ENCODE measurements around the gene TOP2B.

The TOP2B gene

DNA sequence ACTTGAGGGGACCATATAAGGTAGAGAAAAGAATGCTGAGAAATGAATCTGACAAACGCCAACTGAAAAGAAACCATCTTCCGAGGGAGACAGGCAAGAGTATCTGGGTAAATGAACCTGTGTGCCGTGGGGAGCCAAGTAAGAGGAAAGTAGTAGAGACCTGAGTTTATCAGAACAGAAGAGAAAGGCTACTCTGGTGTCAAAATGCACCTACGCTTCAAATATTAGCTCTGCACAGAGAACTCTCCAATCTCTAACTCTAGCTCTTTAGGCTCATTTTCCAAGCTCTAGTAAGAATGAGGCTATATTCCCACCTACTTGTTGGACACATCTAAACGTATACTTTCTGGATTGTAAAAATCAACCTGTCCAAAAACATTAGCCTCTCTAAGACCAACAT lies 53.5 kb downstream of the TOP2B start:
- peaks cover 99% of the 10 kb centered on the region for H3K36me3 ChIP-seq (ENCODE audit: insufficient read depth, low read length)
- H3K9ac ChIP-seq (ENCODE audit: low read depth, low read length), result no peak overlapping the region
- WGBS, result 91% methylated on average over 5 of the region's 5 CpGs
- no peak overlapping the region for H3K27ac ChIP-seq (ENCODE audit: low read depth, low read length)
- H3K4me3 ChIP-seq (ENCODE audit: low read length), result no peak overlapping the region
- H3K4me1 ChIP-seq (ENCODE audit: insufficient read depth, low read length), result no peaks in the 10 kb centered on the region
- H3K27me3 ChIP-seq (ENCODE audit: insufficient read depth, low read length), result no peaks in the 10 kb centered on the region
- no peaks in the 10 kb centered on the region for H3K9me3 ChIP-seq (ENCODE audit: insufficient read depth, low read depth, low read length)

- Histone ChIP-seq H3K27ac (ENCODE audit: low read depth, low read length) (no peak overlapping the region), H3K4me3 (ENCODE audit: low read length) (no peak overlapping the region), H3K27me3 (ENCODE audit: insufficient read depth, low read length) (no peaks in the 10 kb centered on the region), H3K9ac (ENCODE audit: low read depth, low read length) (no peak overlapping the region), H3K36me3 (ENCODE audit: insufficient read depth, low read length) (peaks cover 99% of the 10 kb centered on the region), H3K9me3 (ENCODE audit: insufficient read depth, low read depth, low read length) (no peaks in the 10 kb centered on the region), H3K4me1 (ENCODE audit: insufficient read depth, low read length) (no peaks in the 10 kb centered on the region)
Observed at GRCh38 chr3:25610779-25611178, 53.9 kb downstream of the TOP2B start.

DNA sequence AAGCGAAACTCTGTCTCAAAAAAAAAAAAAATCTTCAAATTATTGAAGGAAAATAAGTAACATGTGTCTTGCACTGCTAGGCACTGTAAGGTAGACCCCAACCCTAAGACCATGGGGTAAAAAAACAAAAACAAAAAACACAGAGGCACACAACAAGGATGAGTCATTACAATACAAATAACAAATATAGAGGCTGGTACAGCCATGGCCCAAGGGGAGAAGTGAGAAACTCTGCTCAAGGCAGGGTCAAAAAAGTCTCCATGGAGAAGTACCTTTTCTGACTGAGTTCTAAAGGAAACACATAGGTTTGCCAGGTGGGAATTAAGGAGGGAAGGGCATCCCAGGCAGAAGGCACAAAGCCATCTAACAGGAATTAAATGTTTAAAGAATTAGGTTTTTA lies 54.5 kb downstream of the TOP2B start:
- WGBS, result no CpG with 5 or more reads among the region's 1 CpG
- Histone ChIP-seq H3K36me3 (ENCODE audit: insufficient read depth, low read length) (peaks cover 99% of the 10 kb centered on the region), H3K9me3 (ENCODE audit: insufficient read depth, low read depth, low read length) (no peaks in the 10 kb centered on the region), H3K27me3 (ENCODE audit: insufficient read depth, low read length) (no peaks in the 10 kb centered on the region), H3K4me1 (ENCODE audit: insufficient read depth, low read length) (no peaks in the 10 kb centered on the region), H3K9ac (ENCODE audit: low read depth, low read length) (no peak overlapping the region), H3K27ac (ENCODE audit: low read depth, low read length) (no peak overlapping the region), H3K4me3 (ENCODE audit: low read length) (no peak overlapping the region)

GRCh38 chr3:25604107-25604805 lies 60.5 kb downstream of the TOP2B start:
- Histone ChIP-seq H3K9me3 (ENCODE audit: insufficient read depth, low read depth, low read length) (no peaks in the 10 kb centered on the region), H3K36me3 (ENCODE audit: insufficient read depth, low read length) (peaks cover 91% of the 10 kb centered on the region), H3K27me3 (ENCODE audit: insufficient read depth, low read length) (no peaks in the 10 kb centered on the region), H3K27ac (ENCODE audit: low read depth, low read length) (no peak overlapping the region), H3K4me1 (ENCODE audit: insufficient read depth, low read length) (no peaks in the 10 kb centered on the region), H3K4me3 (ENCODE audit: low read length) (no peak overlapping the region), H3K9ac (ENCODE audit: low read depth, low read length) (no peak overlapping the region)
- 100% methylated on average over 1 of the region's 5 CpGs for WGBS

DNA sequence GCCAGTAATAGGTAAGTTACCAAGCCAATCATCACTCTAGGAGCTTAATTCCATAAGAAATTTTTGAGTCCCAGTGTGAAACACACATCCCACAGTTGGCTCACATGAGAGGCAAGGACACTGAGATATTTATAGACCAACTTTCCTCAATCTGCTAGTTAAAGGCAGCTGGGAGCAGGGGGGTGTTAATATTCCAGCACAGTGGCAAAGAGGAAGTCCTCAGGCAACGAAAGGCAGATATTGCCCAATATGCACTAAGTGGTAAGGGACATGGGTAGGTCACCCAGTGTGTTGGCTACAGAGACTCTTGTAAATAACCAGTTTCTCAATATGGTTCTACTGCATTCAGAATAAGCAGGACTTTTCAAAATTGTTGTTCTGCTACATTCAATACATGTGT lies 61.0 kb downstream of the TOP2B start:
- Histone ChIP-seq H3K9me3 (ENCODE audit: insufficient read depth, low read depth, low read length) (no peaks in the 10 kb centered on the region), H3K36me3 (ENCODE audit: insufficient read depth, low read length) (peaks cover 91% of the 10 kb centered on the region), H3K27ac (ENCODE audit: low read depth, low read length) (no peak overlapping the region), H3K9ac (ENCODE audit: low read depth, low read length) (no peak overlapping the region), H3K4me1 (ENCODE audit: insufficient read depth, low read length) (no peaks in the 10 kb centered on the region), H3K27me3 (ENCODE audit: insufficient read depth, low read length) (no peaks in the 10 kb centered on the region), H3K4me3 (ENCODE audit: low read length) (no peak overlapping the region)
- 100% methylated on average over 1 of the region's 1 CpG for WGBS

DNA sequence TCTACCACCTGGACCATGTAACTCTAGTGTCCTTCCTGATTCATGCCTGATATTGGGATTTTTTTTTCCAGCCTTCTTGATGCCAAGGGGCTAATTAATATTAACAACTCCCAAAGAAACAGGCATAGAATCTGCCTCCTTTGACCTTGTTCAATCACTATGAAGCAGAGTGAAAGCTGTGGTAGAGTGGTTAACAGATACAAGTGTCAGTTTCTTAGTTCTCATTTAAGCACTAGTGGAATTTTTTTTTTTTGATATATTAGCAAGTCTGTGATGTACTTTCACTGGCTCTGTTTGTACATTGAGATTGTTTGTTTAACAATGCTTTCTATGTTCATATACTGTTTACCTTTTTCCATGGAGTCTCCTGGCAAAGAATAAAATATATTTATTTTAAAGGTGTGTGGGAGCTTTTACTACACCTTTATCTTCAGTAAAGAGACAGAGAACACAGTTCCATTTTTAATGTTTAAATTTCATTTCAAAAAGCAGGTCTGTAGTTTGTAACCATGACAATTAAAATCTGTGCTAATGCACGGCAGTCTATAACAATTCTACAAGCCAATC lies 67.1 kb downstream of the TOP2B start:
- no peak overlapping the region for H3K4me3 ChIP-seq (ENCODE audit: low read length)
- no peak overlapping the region for H3K27ac ChIP-seq (ENCODE audit: low read depth, low read length)
- no peak overlapping the region for H3K9ac ChIP-seq (ENCODE audit: low read depth, low read length)
- peaks cover 64% of the 10 kb centered on the region for H3K36me3 ChIP-seq (ENCODE audit: insufficient read depth, low read length)
- no peaks in the 10 kb centered on the region for H3K27me3 ChIP-seq (ENCODE audit: insufficient read depth, low read length)
- no peaks in the 10 kb centered on the region for H3K9me3 ChIP-seq (ENCODE audit: insufficient read depth, low read depth, low read length)
- 100% methylated on average over 1 of the region's 1 CpG for WGBS
- 0 out of 2 replicates have a peak, but pooled peaks cover 3% of the 10 kb centered on the region for H3K4me1 ChIP-seq (ENCODE audit: insufficient read depth, low read length)

GRCh38 chr3:25594007-25594502 lies 70.7 kb downstream of the TOP2B start:
- WGBS, result 29% methylated on average over 1 of the region's 1 CpG

GRCh38 chr3:25593001-25593400 lies 71.7 kb downstream of the TOP2B start:
- H3K27ac ChIP-seq (ENCODE audit: low read depth, low read length), result no peak overlapping the region
- no peaks in the 10 kb centered on the region for H3K27me3 ChIP-seq (ENCODE audit: insufficient read depth, low read length)
- no peaks in the 10 kb centered on the region for H3K9me3 ChIP-seq (ENCODE audit: insufficient read depth, low read depth, low read length)
- H3K36me3 ChIP-seq (ENCODE audit: insufficient read depth, low read length), result peaks cover 23% of the 10 kb centered on the region
- H3K4me3 ChIP-seq (ENCODE audit: low read length), result no peak overlapping the region
- H3K9ac ChIP-seq (ENCODE audit: low read depth, low read length), result no peak overlapping the region
- 0 out of 2 replicates have a peak, but pooled peaks cover 3% of the 10 kb centered on the region for H3K4me1 ChIP-seq (ENCODE audit: insufficient read depth, low read length)

More at GRCh38 chr3:25594007-25594502, 70.7 kb downstream of the TOP2B start:
- Histone ChIP-seq H3K36me3 (ENCODE audit: insufficient read depth, low read length) (peaks cover 33% of the 10 kb centered on the region), H3K9me3 (ENCODE audit: insufficient read depth, low read depth, low read length) (no peaks in the 10 kb centered on the region), H3K9ac (ENCODE audit: low read depth, low read length) (no peak overlapping the region), H3K4me1 (ENCODE audit: insufficient read depth, low read length) (0 out of 2 replicates have a peak, but pooled peaks cover 3% of the 10 kb centered on the region), H3K27ac (ENCODE audit: low read depth, low read length) (no peak overlapping the region), H3K27me3 (ENCODE audit: insufficient read depth, low read length) (no peaks in the 10 kb centered on the region), H3K4me3 (ENCODE audit: low read length) (no peak overlapping the region)

DNA sequence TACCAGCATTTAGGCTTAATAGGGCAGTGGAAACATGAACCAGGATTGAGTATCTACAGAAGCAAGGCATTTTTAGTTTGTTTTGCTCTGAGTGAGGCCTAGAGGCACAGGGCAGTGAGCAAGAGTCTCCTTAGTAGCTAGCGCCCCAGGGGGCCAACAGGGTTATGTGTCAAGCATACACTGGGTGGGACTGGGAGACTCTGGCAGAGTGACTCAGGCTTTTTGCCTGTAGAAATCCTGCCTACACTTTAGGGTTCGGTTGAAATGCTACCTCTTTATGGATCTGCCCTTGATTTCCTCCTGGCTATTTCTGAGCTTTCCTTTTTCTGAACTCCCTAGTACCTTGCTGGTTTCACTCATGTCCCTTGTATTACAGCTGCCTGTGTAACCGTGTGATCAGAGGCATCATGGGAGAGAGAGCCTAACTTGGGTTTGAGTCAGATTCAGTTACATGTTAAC lies 72.2 kb downstream of the TOP2B start:
- 0 out of 2 replicates have a peak, but pooled peaks cover 3% of the 10 kb centered on the region for H3K4me1 ChIP-seq (ENCODE audit: insufficient read depth, low read length)
- 67% methylated on average over 3 of the region's 3 CpGs for WGBS
- no peak overlapping the region for H3K4me3 ChIP-seq (ENCODE audit: low read length)
- no peak overlapping the region for H3K9ac ChIP-seq (ENCODE audit: low read depth, low read length)
- no peaks in the 10 kb centered on the region for H3K9me3 ChIP-seq (ENCODE audit: insufficient read depth, low read depth, low read length)
- peaks cover 18% of the 10 kb centered on the region for H3K36me3 ChIP-seq (ENCODE audit: insufficient read depth, low read length)
- no peaks in the 10 kb centered on the region for H3K27me3 ChIP-seq (ENCODE audit: insufficient read depth, low read length)
- H3K27ac ChIP-seq (ENCODE audit: low read depth, low read length), result no peak overlapping the region

DNA sequence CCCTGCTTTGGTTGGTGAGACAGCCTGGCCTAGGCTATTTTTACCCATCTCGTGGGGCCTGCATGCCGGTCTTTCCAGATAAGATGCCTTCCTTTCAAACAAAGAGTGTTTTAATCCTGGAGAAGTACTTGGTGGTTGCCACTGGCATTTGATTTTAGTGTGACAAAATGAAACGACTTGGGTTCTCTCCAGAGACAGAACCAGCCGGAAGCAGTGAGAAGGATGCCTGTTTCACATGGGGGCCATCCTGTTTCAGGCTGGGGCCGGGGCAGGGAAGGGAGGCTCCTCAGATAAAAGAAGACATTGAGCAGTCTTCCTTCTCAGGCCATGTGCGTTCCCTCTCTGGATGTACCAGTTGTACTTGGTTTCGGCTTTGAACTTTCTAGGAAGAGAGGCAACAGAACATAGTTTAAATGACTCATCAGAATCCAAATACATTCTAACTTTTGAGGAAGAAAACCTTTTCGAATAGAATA lies 74.9 kb downstream of the TOP2B start:
- Histone ChIP-seq H3K4me1 (ENCODE audit: insufficient read depth, low read length) (0 out of 2 replicates have a peak, but pooled peaks cover 3% of the 10 kb centered on the region), H3K27me3 (ENCODE audit: insufficient read depth, low read length) (no peaks in the 10 kb centered on the region), H3K36me3 (ENCODE audit: insufficient read depth, low read length) (no peaks in the 10 kb centered on the region), H3K4me3 (ENCODE audit: low read length) (no peak overlapping the region), H3K9ac (ENCODE audit: low read depth, low read length) (no peak overlapping the region), H3K27ac (ENCODE audit: low read depth, low read length) (no peak overlapping the region), H3K9me3 (ENCODE audit: insufficient read depth, low read depth, low read length) (no peaks in the 10 kb centered on the region)
- WGBS, result 93% methylated on average over 8 of the region's 8 CpGs

- 94% methylated on average over 4 of the region's 4 CpGs for WGBS
- H3K4me3 ChIP-seq (ENCODE audit: low read length), result no peak overlapping the region
- no peaks in the 10 kb centered on the region for H3K36me3 ChIP-seq (ENCODE audit: insufficient read depth, low read length)
- H3K9ac ChIP-seq (ENCODE audit: low read depth, low read length), result no peak overlapping the region
- H3K4me1 ChIP-seq (ENCODE audit: insufficient read depth, low read length), result 0 out of 2 replicates have a peak, but pooled peaks cover 3% of the 10 kb centered on the region
- no peaks in the 10 kb centered on the region for H3K27me3 ChIP-seq (ENCODE audit: insufficient read depth, low read length)
- H3K9me3 ChIP-seq (ENCODE audit: insufficient read depth, low read depth, low read length), result no peaks in the 10 kb centered on the region
- H3K27ac ChIP-seq (ENCODE audit: low read depth, low read length), result no peak overlapping the region
Observed at GRCh38 chr3:25589104-25589782, 75.5 kb downstream of the TOP2B start.
